GM19468 (cell line): ENCODE measurements around the gene ZNF275.
"Not testable (repeated sequence)": the region's sequence is repeated elsewhere in the genome, so short reads cannot be mapped to it uniquely, and the experiment has no call there.

Experiments
- ATAC-seq: cut with Tn5 transposase; IDR thresholded peaks from one replicate; pipeline ENCODE4 v1.9.1; 2021; ENCODE audit warnings: mild to moderate bottlenecking, moderate library complexity, moderate number of reproducible peaks; ENCODE audit not compliant: unreplicated experiment; ENCODE audit errors: extremely low read depth

The ZNF275 gene

DNA sequence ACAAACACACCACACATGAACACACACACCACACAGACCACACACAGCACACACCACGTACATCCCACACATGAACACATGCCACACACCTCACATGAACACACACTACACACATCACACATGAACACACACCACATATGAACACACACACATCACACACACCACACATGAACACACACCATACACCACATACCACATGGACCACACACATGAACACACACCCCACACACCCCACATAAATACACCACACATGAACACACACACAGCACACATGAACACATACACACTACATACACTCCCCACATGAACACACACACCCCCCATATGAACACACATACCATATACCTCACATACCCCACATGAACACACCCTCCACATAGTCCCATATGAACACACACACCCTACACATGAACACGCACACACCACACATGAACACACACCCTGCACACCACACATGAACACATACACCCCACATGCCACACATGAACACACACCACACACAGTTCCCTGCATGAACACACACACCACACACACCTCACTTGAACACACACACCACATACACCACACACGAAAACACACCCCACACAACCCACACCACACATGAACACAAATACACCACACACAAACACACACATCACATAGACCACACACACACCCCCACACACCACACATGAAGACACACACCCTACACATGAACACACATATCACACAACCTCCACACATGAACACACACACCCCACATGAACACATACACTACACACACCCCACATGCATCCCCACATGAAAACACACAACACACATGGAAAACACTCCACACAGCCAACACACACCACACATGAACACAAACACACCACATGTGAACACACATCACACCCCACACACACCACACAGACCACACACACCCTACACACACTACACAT, 48.9 kb downstream of the ZNF275 start:
- no peak for ATAC-seq

- ATAC-seq, result no peak
These were observed 50.4 kb downstream of the ZNF275 start for GRCh38 chrX:153384390-153384789.

GRCh38 chrX:153384973-153385372, 51.0 kb downstream of the ZNF275 start:
- not testable (repeated sequence) for ATAC-seq

- no peak for ATAC-seq
These were observed 52.1 kb downstream of the ZNF275 start for GRCh38 chrX:153386097-153386496.

GRCh38 chrX:153387345-153387744, 53.4 kb downstream of the ZNF275 start:
- ATAC-seq, result no peak

GRCh38 chrX:153387987-153388721, 54.2 kb downstream of the ZNF275 start:
- no peak for ATAC-seq

DNA sequence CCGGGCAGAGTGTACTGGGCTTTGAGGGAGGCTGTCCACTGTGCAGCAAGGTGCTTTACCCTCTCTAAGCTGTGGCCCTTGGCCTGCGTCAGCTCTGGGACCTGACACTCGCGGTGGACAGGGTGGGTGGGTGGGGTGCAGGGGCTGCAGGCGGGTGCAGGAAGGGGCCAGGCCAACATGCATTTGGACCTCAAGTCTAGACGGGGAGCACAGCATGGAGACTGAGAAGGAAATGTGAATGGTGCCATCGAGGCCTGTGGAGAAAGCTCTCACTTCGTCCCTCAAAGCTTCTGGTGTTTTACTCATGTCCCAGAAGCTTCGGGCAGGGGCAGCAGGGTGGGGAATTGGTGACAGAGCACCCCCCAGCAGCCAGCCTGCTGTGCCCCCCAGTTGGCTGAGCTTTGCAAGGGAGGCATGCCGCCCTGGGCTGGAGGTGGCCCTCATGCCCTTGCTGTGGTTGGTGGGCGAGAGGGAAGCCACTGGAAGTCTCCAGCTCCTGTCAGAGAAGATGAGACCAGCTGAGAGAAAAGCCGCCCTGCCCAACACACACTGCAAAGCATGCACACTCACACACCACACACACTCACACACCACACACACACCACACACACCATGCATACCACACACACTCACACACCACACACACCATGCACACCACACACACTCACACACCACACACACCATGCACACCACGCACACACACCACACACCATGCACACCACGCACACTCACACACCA, 54.9 kb downstream of the ZNF275 start:
- no peak for ATAC-seq

DNA sequence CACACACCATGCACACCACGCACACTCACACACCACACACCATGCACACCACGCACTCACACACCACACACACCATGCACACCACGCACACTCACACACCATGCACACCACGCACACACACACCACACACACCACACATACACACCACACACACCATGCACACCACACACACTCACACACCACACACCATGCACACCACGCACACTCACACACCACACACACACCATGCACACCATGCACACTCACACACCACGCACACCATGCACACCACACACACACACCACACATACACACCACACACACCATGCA, 55.5 kb downstream of the ZNF275 start:
- not testable (repeated sequence) for ATAC-seq

- ATAC-seq, result no peak
These were observed 58.8 kb downstream of the ZNF275 start for GRCh38 chrX:153392642-153393321.

DNA sequence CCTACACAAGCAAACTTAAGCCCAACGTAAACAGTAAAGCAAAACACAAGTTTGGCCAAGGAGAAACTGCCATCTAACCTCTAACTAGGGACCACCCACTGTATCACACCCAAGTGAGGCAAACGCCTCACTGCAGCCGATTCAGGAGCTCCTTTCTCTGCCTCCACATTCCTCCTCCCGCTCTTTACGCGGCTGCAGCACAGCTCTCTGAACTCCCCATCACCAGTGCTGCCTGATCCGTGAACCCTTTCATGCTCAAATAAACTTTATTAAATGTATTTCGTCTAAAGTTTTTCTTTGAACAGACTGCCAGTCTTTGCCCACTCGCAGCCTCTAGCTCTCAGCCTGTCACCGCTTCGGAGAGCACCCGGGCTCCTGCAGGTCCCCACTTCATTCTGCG, 60.7 kb downstream of the ZNF275 start:
- ATAC-seq, result no peak

- no peak for ATAC-seq
These were observed 61.8 kb downstream of the ZNF275 start for GRCh38 chrX:153395613-153396319.

DNA sequence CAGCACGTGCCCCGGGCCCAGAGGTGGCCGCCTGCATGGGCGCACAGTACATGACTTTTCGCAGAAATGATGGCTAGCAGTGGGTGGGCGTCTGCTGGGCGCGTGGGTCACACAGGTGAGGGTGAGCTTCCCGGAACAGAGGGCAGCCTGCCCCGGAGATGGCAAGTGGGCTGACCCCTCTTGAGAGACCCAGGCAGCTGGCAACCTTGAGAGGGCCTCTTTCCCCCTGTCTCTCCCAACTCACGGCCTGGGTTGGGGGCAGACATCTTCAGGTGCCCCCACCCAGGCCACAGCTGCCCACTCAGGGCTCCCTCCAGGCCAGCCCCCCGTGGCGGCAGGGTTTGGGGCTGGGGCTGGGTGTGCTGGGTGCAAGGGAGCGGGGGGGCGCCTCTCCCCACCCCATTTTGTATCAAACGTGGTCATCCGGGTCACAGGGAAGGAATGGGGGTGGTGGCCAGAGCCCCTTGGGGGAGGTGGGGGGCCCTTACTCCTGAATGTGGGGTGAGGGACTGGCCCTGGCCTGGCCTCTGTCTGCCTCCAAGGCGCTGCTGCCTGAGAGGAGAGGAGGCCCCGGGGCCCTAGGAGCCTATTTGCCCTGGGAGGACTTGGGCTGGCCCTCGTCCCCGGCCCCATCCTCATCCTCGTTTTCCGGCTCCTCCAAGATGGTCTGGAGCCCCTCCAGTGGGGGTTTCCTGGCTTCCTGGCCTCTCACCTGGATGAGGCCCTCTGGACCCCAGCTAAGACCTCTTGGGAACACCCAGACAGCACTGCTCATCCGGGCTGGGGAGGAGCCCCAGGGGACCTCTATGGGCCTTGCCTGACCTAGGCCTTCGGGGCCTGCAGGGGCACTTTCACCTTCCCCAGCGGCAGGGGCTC, 62.6 kb downstream of the ZNF275 start:
- ATAC-seq, result no peak

GRCh38 chrX:153397256-153397960, 63.5 kb downstream of the ZNF275 start:
- ATAC-seq, result no peak

DNA sequence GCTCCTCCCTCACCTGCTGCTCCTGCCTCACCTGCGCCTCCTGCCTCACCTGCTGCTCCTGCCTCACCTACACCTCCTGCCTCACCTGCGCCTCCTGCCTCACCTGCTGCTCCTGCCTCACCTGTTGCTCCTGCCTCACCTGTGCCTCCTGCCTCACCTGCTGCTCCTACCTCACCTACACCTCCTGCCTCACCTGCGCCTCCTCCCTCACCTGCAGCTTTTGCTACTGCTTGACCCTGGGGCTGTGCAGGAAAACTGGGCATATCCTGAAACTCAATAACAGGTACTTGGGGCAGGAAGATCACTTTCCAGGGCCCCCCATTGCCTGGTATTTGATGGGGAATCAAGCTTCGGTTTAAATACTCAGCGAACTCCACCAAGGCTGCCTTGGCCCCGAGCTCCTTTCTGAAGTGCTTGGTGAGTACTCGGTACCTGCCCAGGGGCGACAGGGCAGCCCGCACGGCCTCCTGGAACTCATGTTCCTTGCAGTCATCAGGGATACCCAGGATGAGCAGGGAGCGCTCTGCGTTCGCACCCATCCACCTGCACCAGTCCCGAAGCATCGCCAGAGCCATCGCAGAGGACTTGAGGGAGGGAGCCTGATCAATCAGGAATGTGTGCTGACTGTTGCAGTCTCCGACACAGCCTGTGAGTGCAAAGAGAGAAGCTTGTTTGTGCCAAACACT, 64.5 kb downstream of the ZNF275 start:
- no peak for ATAC-seq

- no peak for ATAC-seq
These were observed 66.5 kb downstream of the ZNF275 start for GRCh38 chrX:153400146-153401132.

GRCh38 chrX:153401133-153401764, 67.3 kb downstream of the ZNF275 start, which contains the start of gene PNMA6E:
PNMA6E (minus strand) TSS chrX:153401350; CDS start chrX:153398849, 2,501 bp downstream.
- no peak for ATAC-seq
